ENCODE data around the gene RAB33B.
"Not testable (repeated sequence)": the region's sequence is repeated elsewhere in the genome, so short reads cannot be mapped to it uniquely, and the experiment has no call there.

RAB33B gene

GRCh38 chr4:139453371-139454110, 380 bp upstream of the RAB33B start:
- H3K27ac Mint-ChIP-seq: peak overlapping the region; percentile 92
- H3K4me1 Mint-ChIP-seq (ENCODE audit: low read depth): peaks cover 60% of the 10 kb centered on the region
- H3K9me3 Mint-ChIP-seq: no peaks in the 10 kb centered on the region
- H3K4me3 Mint-ChIP-seq: peak overlapping the region; percentile 93
- H3K36me3 Mint-ChIP-seq (ENCODE audit: low read depth): peaks cover 7% of the 10 kb centered on the region
- no peaks in the 10 kb centered on the region for H3K27me3 Mint-ChIP-seq

GRCh38 chr4:139455126-139455538, 1.2 kb downstream of the RAB33B start:
- peaks cover 7% of the 10 kb centered on the region for H3K36me3 Mint-ChIP-seq (ENCODE audit: low read depth)
- H3K27ac Mint-ChIP-seq: no peak overlapping the region
- H3K27me3 Mint-ChIP-seq: no peaks in the 10 kb centered on the region

DNA sequence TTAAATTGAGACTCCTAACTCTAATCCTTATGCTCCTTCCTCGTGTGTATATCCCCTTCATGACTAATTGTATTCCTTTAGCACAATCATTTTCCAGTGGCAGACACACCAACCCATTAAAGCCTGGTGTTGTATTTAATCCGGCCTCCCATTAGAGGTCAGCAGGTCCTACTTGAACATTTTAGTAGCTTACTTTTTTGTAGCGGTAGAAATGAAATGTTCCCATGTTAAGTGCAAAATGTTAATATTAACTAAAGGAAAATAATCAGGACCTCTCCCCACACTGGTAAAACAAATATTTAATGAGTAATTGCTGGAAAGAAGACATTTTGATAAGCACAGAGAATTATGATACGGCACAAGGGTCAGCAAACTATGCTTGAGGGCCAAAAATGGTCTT, 3.4 kb downstream of the RAB33B start:
- peaks cover 67% of the 10 kb centered on the region for H3K4me1 Mint-ChIP-seq (ENCODE audit: low read depth)
- no peaks in the 10 kb centered on the region for H3K9me3 Mint-ChIP-seq
- no peak overlapping the region for H3K4me3 Mint-ChIP-seq
- H3K27me3 Mint-ChIP-seq: no peaks in the 10 kb centered on the region
- H3K27ac Mint-ChIP-seq: no peak overlapping the region
- H3K36me3 Mint-ChIP-seq (ENCODE audit: low read depth): peaks cover 9% of the 10 kb centered on the region

More at GRCh38 chr4:139455126-139455538, 1.2 kb downstream of the RAB33B start:
- Mint-ChIP-seq H3K4me3 (peak overlapping the region; percentile 93), H3K9me3 (no peaks in the 10 kb centered on the region), H3K4me1 (ENCODE audit: low read depth) (peaks cover 73% of the 10 kb centered on the region)

DNA sequence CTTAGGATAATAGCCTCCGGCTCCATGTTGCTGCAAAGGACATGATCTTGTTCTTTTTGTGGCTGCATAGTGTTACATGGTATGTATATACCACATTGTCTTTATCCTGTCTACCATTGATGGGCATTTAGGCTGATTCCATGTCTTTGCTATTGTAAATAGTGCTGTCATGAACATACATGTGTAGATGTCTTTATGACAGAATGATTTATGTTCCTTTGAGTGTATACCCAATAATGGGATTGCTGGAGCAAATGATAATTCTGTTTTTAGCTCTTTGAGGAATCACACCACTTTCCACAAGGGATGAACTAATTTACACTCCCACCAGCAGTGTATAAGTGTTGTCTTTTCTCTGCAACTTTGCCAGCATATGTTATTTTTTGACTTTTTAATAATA, 4.6 kb downstream of the RAB33B start:
- H3K9me3 Mint-ChIP-seq: no peaks in the 10 kb centered on the region
- H3K4me1 Mint-ChIP-seq (ENCODE audit: low read depth): peaks cover 60% of the 10 kb centered on the region
- H3K27ac Mint-ChIP-seq: no peak overlapping the region
- H3K4me3 Mint-ChIP-seq: no peak overlapping the region
- no peaks in the 10 kb centered on the region for H3K27me3 Mint-ChIP-seq
- H3K36me3 Mint-ChIP-seq (ENCODE audit: low read depth): peaks cover 13% of the 10 kb centered on the region

DNA sequence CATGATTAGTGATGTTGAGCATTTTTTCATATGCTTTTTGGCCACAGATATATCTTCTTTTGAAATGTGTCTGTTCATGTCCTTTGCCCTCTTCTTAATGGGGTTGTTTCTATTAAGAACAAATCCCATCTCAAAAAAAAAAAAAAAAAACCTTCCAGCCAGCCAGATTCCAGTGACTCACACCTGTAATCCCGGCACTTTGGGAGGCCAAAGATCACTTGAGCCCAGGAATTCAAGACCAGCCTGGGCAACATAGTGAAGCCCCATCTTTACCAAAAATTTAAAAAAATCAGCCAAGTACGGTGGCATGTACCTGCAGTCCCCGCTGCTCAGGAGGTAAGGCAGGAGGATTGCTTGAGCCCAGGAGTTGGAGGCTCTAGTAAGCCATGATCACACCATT, 5.1 kb downstream of the RAB33B start:
- no peaks in the 10 kb centered on the region for H3K27me3 Mint-ChIP-seq
- no peak overlapping the region for H3K4me3 Mint-ChIP-seq
- H3K27ac Mint-ChIP-seq: no peak overlapping the region
- H3K9me3 Mint-ChIP-seq: no peaks in the 10 kb centered on the region
- H3K4me1 Mint-ChIP-seq (ENCODE audit: low read depth): peaks cover 59% of the 10 kb centered on the region
- peaks cover 15% of the 10 kb centered on the region for H3K36me3 Mint-ChIP-seq (ENCODE audit: low read depth)

DNA sequence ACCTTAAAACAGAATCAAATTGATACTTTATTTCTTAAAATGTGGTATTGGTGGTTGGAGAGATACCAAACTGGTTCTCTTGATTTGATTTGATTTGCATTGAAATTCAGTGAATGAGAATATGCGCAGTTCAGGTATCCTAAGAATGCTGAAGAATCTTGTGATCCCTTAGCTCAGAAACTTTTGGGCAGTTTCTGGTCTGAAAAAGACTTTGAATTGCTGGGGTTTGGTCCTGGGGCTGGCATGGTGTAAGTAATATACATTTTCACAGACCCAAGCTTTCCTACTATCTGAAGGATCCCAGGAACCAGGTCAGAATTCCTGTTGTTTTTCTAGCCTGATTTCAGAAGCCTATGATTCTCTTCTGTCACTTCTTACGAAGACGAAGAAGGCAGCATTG, 6.6 kb downstream of the RAB33B start:
- Mint-ChIP-seq H3K36me3 (ENCODE audit: low read depth) (peaks cover 15% of the 10 kb centered on the region), H3K9me3 (no peaks in the 10 kb centered on the region), H3K4me3 (no peak overlapping the region), H3K27ac (no peak overlapping the region), H3K4me1 (ENCODE audit: low read depth) (peaks cover 43% of the 10 kb centered on the region), H3K27me3 (no peaks in the 10 kb centered on the region)

DNA sequence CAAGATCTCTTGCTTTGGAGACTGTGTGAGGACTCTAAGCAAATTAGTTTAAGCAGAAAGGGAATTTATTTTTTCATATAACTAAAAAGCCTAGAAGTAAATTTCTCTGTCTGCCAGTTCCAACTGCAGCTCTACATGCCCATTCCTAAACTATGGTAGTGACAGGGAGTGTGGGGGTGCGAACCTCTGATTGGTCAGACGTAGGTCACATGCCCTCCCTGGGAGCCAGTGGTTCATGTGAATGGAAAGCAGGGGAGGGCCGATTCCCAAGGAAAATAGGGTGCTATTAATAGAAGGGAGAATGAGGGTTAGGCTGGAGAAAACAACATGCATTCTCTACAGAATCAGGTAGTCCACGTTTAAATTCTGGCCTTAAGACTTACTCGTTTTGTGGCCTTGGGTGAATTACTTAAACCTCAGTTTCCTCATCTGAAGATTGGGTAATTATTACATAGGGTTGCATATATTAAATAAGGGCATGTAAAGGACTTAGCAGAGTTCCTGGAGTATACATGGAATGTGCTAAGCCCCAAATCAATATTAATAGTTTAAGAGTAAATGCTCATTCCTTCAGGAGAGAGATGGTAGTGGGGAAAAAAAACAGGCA, 7.2 kb downstream of the RAB33B start:
- no peaks in the 10 kb centered on the region for H3K9me3 Mint-ChIP-seq
- no peak overlapping the region for H3K4me3 Mint-ChIP-seq
- H3K27me3 Mint-ChIP-seq: no peaks in the 10 kb centered on the region
- no peak overlapping the region for H3K27ac Mint-ChIP-seq
- peaks cover 15% of the 10 kb centered on the region for H3K36me3 Mint-ChIP-seq (ENCODE audit: low read depth)
- H3K4me1 Mint-ChIP-seq (ENCODE audit: low read depth): peaks cover 40% of the 10 kb centered on the region

GRCh38 chr4:139464512-139464911, 10.6 kb downstream of the RAB33B start:
- peaks cover 31% of the 10 kb centered on the region for H3K36me3 Mint-ChIP-seq (ENCODE audit: low read depth)
- H3K4me1 Mint-ChIP-seq (ENCODE audit: low read depth); H3K27me3 Mint-ChIP-seq; H3K27ac Mint-ChIP-seq; H3K4me3 Mint-ChIP-seq: not testable (repeated sequence)
- peaks cover 12% of the 10 kb centered on the region for H3K9me3 Mint-ChIP-seq

DNA sequence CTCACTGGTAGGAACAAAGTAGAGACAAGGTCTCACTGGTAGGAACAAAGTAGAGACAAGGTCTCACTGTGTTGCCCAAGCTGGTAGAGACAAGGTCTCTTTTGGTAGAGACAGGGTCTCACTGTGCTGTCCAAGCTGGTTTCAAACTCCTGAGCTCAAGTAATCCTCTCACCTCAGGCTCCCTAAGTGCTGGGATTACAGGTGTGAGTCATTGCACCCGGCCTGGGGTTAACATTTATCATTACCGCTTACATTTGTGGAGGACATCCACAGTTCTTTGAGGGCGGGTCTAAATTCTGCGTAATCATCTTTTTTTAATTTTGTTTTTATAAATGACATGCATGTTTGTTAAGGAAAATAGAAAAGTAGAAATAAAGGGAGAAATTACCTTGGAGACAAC, 12.0 kb downstream of the RAB33B start:
- H3K27me3 Mint-ChIP-seq: no peaks in the 10 kb centered on the region
- peaks cover 12% of the 10 kb centered on the region for H3K9me3 Mint-ChIP-seq
- H3K27ac Mint-ChIP-seq: no peak overlapping the region
- peaks cover 4% of the 10 kb centered on the region for H3K4me1 Mint-ChIP-seq (ENCODE audit: low read depth)
- peaks cover 28% of the 10 kb centered on the region for H3K36me3 Mint-ChIP-seq (ENCODE audit: low read depth)
- no peak overlapping the region for H3K4me3 Mint-ChIP-seq

GRCh38 chr4:139468756-139469155, 14.8 kb downstream of the RAB33B start:
- H3K27me3 Mint-ChIP-seq; H3K4me1 Mint-ChIP-seq (ENCODE audit: low read depth); H3K27ac Mint-ChIP-seq; H3K4me3 Mint-ChIP-seq: not testable (repeated sequence)
- Mint-ChIP-seq H3K9me3 (peaks cover 22% of the 10 kb centered on the region), H3K36me3 (ENCODE audit: low read depth) (peaks cover 41% of the 10 kb centered on the region)

- H3K27ac Mint-ChIP-seq: no peak overlapping the region
- no peak overlapping the region for H3K4me3 Mint-ChIP-seq
- H3K36me3 Mint-ChIP-seq (ENCODE audit: low read depth): peaks cover 42% of the 10 kb centered on the region
- H3K27me3 Mint-ChIP-seq: no peaks in the 10 kb centered on the region
- peaks cover 10% of the 10 kb centered on the region for H3K4me1 Mint-ChIP-seq (ENCODE audit: low read depth)
- H3K9me3 Mint-ChIP-seq: peaks cover 22% of the 10 kb centered on the region
Observed at GRCh38 chr4:139469216-139469615, 15.3 kb downstream of the RAB33B start.

DNA sequence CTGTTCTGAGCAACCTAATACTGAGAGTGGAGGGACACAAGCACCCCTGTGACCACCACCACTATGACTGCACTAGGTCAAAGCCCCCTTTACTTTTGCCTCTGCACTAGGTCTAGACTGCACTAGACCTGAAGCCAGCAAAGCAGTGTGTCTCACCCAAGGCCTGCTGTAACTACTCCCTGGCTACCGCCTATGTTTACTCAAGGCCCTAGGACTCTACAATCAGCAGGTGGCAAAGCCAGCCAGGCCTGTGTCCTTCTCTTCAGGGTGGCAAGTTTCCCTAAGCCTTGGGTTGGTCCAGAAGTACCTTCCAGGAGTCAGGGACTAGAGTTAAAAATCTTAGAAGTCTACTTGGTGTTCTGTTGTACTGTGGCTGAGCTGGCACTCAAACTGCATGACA, 15.9 kb downstream of the RAB33B start:
- no peak overlapping the region for H3K27ac Mint-ChIP-seq
- H3K9me3 Mint-ChIP-seq: peaks cover 22% of the 10 kb centered on the region
- H3K4me1 Mint-ChIP-seq (ENCODE audit: low read depth): peaks cover 10% of the 10 kb centered on the region
- H3K36me3 Mint-ChIP-seq (ENCODE audit: low read depth): peaks cover 45% of the 10 kb centered on the region
- H3K4me3 Mint-ChIP-seq: no peak overlapping the region
- H3K27me3 Mint-ChIP-seq: no peaks in the 10 kb centered on the region

- H3K4me1 Mint-ChIP-seq (ENCODE audit: low read depth): peaks cover 10% of the 10 kb centered on the region
- no peaks in the 10 kb centered on the region for H3K27me3 Mint-ChIP-seq
- peaks cover 45% of the 10 kb centered on the region for H3K36me3 Mint-ChIP-seq (ENCODE audit: low read depth)
Observed at GRCh38 chr4:139470295-139470694, 16.4 kb downstream of the RAB33B start.

GRCh38 chr4:139470997-139471665, 17.2 kb downstream of the RAB33B start:
- Mint-ChIP-seq H3K9me3 (peaks cover 22% of the 10 kb centered on the region), H3K27ac (no peak overlapping the region), H3K36me3 (ENCODE audit: low read depth) (peaks cover 45% of the 10 kb centered on the region), H3K27me3 (no peaks in the 10 kb centered on the region), H3K4me3 (no peak overlapping the region), H3K4me1 (ENCODE audit: low read depth) (peaks cover 7% of the 10 kb centered on the region)

More at GRCh38 chr4:139470295-139470694, 16.4 kb downstream of the RAB33B start:
- no peak overlapping the region for H3K27ac Mint-ChIP-seq
- peaks cover 22% of the 10 kb centered on the region for H3K9me3 Mint-ChIP-seq
- no peak overlapping the region for H3K4me3 Mint-ChIP-seq

DNA sequence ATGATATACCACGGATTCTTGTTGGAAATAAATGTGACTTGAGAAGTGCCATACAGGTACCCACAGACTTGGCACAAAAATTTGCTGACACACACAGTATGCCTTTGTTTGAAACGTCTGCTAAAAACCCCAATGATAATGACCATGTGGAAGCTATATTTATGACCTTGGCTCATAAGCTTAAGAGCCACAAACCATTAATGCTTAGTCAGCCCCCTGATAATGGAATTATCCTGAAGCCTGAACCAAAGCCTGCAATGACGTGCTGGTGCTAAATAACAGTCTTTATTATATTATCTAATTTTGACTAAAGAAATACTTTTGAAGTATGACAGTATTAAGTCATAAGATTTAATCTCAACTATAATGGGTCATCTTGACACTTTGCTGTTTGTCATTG, 18.9 kb downstream of the RAB33B start:
- Mint-ChIP-seq H3K4me1 (ENCODE audit: low read depth) (peaks cover 7% of the 10 kb centered on the region), H3K36me3 (ENCODE audit: low read depth) (peaks cover 44% of the 10 kb centered on the region), H3K27ac (no peak overlapping the region), H3K4me3 (no peak overlapping the region), H3K27me3 (no peaks in the 10 kb centered on the region), H3K9me3 (peaks cover 21% of the 10 kb centered on the region)
